Gastrocnemius medialis (tissue), 4 donors: Measurements from ENCODE around the gene CHKA. TPM values are rescaled to one million over a fixed set of nuclear protein-coding genes. Genes with fewer than 3 reads are reported as not detected.

Experiments
- ATAC-seq, 2 donors: fragments of 150-250 bp; one replicate each; pipeline ENCODE4 v1.9.1; 2016
- DNase-seq, 2 donors: peaks; one replicate each; pipeline ENCODE4 v3.0.0-alpha.2; 2019
- H3K27ac ChIP-seq, 4 donors: fragments of 200-600 bp; sonication (generic); 1 replicate in 1 of 4; 2 replicates in 3 of 4; pipeline ENCODE4 v1.5.1; 2016 to 2018; ENCODE audit warnings: mild to moderate bottlenecking in 2 of 4, moderate library complexity in 1 of 4
- H3K27me3 ChIP-seq, 3 donors: fragments of 200-600 bp; sonication (generic) in 2 of 3; 1 replicate in 1 of 3; 2 replicates in 2 of 3; pipeline versions ENCODE4 v1.5.1 to v1.6.0; 2016 to 2019; ENCODE audit warnings: mild to moderate bottlenecking in 1 of 3, moderate library complexity in 1 of 3
- H3K36me3 ChIP-seq, 2 donors: fragments of 200-600 bp; sonication (generic) in 1 of 2; one replicate each; pipeline ENCODE4 v1.5.1; 2017 to 2018
- H3K4me1 ChIP-seq, 2 donors: fragments of 200-600 bp; sonication (generic) in 1 of 2; one replicate each; pipeline ENCODE4 v1.5.1; 2016 to 2017; ENCODE audit warnings: mild to moderate bottlenecking in 2 of 2
- H3K4me3 ChIP-seq, 4 donors: fragments of 200-600 bp; sonication (generic) in 3 of 4; 1 replicate in 1 of 4; 2 replicates in 3 of 4; pipeline ENCODE4 v1.5.1; 2016 to 2019; ENCODE audit warnings: mild to moderate bottlenecking in 2 of 4
- H3K9me3 ChIP-seq, 3 donors: fragments of 200-600 bp; sonication (generic) in 2 of 3; 1 replicate in 1 of 3; 2 replicates in 2 of 3; pipeline ENCODE4 v1.5.1; 2016 to 2019
- POLR2A ChIP-seq, 2 donors: fragments of 450-650 bp; IDR thresholded peaks; one replicate each; pipeline ENCODE4 v1.6.1; 2017; ENCODE audit warnings: antibody characterized with exemption in 2 of 2, mild to moderate bottlenecking in 2 of 2, moderate library complexity in 2 of 2
- in situ Hi-C, 4 donors: fragments of 200-750 bp; cut with MboI; loops; one replicate each; pipeline versions ENCODE4 v1.15.0 to v1.8.0; 2017; ENCODE audit warnings: low sequenced_read_pairs in 4 of 4
- intact Hi-C: fragments of 100-400 bp; cut with DNase I; formaldehyde crosslinking; loops from one replicate; pipeline ENCODE4 v1.15.1; 2023; ENCODE audit warnings: low total_unique reads
- total RNA-seq, 4 donors: library from RNA; depleted of rRNA; stranded (reverse); fragments of >200 nt; gene quantifications; one replicate each; pipeline versions ENCODE4 v1.1.0 to v1.2.3, GENCODE V29; 2016
- TF ChIP-seq, protein P1 (sequence below), 5 experiments: fragments of 450-650 bp in 3 of 5; fragments of 200-600 bp in 2 of 5; sonication (generic) in 2 of 5; IDR thresholded peaks in 4 of 5; conservative IDR thresholded peaks in 1 of 5; 1 replicate in 4 of 5; 2 replicates in 1 of 5; pipeline ENCODE4 v1.5.1; 2016 to 2019; ENCODE audit warnings: antibody characterized with exemption in 5 of 5, mild to moderate bottlenecking in 3 of 5, moderate library complexity in 3 of 5

The CHKA gene
- total RNA-seq, 4 donors from 2014 or later, result 7.3 to 20.9 (median 12.3) TPM

DNA sequence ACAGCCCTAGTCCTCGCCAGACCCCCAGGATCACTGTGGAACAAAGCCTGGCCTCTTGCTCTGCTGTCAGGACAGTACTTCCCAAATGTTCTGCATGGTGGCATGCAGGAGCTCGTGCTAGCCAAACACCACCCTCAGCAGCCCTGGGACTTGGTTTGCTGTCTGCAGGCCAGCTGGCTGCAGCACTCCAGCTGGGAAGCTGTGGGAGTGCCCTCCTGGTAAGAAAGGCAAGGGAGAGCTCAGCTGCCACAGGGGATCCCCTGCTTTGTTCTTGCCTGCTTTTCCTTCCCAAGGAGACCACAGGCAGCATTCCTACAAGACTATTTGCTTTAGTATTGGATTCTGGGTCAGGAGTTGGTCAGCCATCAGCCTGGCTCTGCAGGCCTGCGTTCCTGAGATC, 54.4 kb downstream of the CHKA start:
- no peak overlapping the region for H3K27ac ChIP-seq
- in situ Hi-C loops, result no loop called here
- DNase-seq (no peak), ATAC-seq (no peak)
- peaks cover 0 to 79% of the 10 kb centered on the region in 2 donors for H3K36me3 ChIP-seq
- no peaks in the 10 kb centered on the region for H3K27me3 ChIP-seq
- intact Hi-C loops, result no loop called here
- TF ChIP-seq, protein P1, sequence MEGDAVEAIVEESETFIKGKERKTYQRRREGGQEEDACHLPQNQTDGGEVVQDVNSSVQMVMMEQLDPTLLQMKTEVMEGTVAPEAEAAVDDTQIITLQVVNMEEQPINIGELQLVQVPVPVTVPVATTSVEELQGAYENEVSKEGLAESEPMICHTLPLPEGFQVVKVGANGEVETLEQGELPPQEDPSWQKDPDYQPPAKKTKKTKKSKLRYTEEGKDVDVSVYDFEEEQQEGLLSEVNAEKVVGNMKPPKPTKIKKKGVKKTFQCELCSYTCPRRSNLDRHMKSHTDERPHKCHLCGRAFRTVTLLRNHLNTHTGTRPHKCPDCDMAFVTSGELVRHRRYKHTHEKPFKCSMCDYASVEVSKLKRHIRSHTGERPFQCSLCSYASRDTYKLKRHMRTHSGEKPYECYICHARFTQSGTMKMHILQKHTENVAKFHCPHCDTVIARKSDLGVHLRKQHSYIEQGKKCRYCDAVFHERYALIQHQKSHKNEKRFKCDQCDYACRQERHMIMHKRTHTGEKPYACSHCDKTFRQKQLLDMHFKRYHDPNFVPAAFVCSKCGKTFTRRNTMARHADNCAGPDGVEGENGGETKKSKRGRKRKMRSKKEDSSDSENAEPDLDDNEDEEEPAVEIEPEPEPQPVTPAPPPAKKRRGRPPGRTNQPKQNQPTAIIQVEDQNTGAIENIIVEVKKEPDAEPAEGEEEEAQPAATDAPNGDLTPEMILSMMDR (IDR thresholded peaks at IDR 0.05 in 4 of 5, conservative IDR thresholded peaks at IDR 0.05 in 1 of 5), result no peak
- TF ChIP-seq POLR2A (IDR thresholded peaks at IDR 0.05), result no peak
- H3K4me3 ChIP-seq, result no peak overlapping the region
- H3K9me3 ChIP-seq, result no peaks in the 10 kb centered on the region
- no peaks in the 10 kb centered on the region for H3K4me1 ChIP-seq

DNA sequence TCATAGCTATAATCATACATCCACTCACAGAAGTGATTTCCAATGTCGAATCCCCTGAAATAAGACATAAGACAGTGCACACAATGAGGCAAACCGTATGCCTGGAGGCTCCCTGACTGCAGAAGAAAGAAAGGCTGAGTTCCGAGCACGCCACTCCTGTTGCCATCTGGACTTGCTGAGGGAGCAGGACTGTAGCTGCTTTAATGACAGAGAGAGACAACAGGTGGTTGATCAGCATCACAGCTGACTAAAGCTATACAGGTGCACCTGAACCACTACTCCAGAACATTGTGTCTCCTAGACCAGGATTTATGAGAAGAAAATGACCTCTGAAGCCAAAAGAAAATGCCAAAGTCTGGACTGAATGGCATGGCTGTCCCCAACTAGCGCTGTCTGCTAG, 55.3 kb downstream of the CHKA start:
- Histone ChIP-seq H3K4me3 (no peak overlapping the region), H3K36me3 (peaks cover 0 to 81% of the 10 kb centered on the region in 2 donors), H3K27ac (no peak overlapping the region), H3K27me3 (no peaks in the 10 kb centered on the region), H3K4me1 (no peaks in the 10 kb centered on the region), H3K9me3 (no peaks in the 10 kb centered on the region)
- ATAC-seq (no peak), DNase-seq (no peak)
- TF ChIP-seq POLR2A (IDR thresholded peaks at IDR 0.05), result no peak
- TF ChIP-seq, protein P1 (IDR thresholded peaks at IDR 0.05 in 4 of 5, conservative IDR thresholded peaks at IDR 0.05 in 1 of 5), result no peak
- intact Hi-C loops (no loop called here), in situ Hi-C loops (no loop called here)

DNA sequence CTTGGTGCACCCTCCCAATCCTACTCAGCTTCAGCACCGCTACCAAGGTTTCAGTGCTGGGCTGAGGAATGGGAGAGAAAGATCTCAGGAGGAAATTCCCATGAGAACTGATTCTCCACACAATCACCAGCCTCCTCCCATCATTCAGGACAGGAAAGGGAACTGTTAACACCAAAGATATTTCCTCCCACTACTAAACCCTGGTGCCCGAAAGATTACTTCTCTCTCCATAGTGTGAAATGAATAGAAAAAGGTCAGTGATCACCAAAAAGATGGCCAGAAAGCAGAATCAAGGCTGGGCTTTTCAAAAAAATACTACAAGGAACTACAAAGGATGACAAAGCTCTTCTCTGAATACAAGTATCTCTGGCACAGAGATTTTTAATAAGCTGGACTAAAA, 56.3 kb downstream of the CHKA start:
- no peak for ATAC-seq
- Histone ChIP-seq H3K4me1 (no peaks in the 10 kb centered on the region), H3K27ac (no peak overlapping the region), H3K27me3 (no peaks in the 10 kb centered on the region), H3K36me3 (peaks cover 0 to 80% of the 10 kb centered on the region in 2 donors), H3K4me3 (no peak overlapping the region), H3K9me3 (no peaks in the 10 kb centered on the region)
- no peak for DNase-seq
- TF ChIP-seq, protein P1 (IDR thresholded peaks at IDR 0.05 in 4 of 5, conservative IDR thresholded peaks at IDR 0.05 in 1 of 5), result no peak
- no peak for TF ChIP-seq POLR2A (IDR thresholded peaks at IDR 0.05)
- intact Hi-C loops, result no loop called here
- in situ Hi-C loops, result no loop called here

DNA sequence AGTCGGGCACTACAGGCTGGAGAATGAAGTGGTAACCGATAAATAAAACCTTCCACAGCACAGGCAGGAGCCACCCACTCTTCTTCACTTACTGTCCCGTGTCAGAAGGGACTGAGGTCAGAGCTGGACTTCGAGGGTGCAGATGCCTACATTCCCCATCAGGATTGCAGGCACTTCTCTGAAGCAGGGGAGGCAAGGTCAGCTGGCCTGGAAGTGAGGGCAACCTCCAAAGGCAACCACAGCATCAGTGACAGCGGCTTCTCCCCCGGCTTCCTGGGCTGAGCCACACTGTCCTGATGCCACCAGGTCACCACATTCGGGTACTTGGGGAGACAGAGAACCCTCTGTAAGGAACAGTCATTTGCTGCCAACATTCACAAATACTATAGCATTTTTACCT, 59.7 kb downstream of the CHKA start:
- Histone ChIP-seq H3K9me3 (no peaks in the 10 kb centered on the region), H3K36me3 (peaks cover 0 to 56% of the 10 kb centered on the region in 2 donors), H3K27me3 (no peaks in the 10 kb centered on the region), H3K4me1 (no peaks in the 10 kb centered on the region), H3K4me3 (no peak overlapping the region), H3K27ac (no peak overlapping the region)
- DNase-seq (no peak), ATAC-seq (no peak)
- intact Hi-C loops (no loop called here), in situ Hi-C loops (no loop called here)
- no peak for TF ChIP-seq POLR2A (IDR thresholded peaks at IDR 0.05)
- TF ChIP-seq, protein P1 (IDR thresholded peaks at IDR 0.05 in 4 of 5, conservative IDR thresholded peaks at IDR 0.05 in 1 of 5), result no peak

DNA sequence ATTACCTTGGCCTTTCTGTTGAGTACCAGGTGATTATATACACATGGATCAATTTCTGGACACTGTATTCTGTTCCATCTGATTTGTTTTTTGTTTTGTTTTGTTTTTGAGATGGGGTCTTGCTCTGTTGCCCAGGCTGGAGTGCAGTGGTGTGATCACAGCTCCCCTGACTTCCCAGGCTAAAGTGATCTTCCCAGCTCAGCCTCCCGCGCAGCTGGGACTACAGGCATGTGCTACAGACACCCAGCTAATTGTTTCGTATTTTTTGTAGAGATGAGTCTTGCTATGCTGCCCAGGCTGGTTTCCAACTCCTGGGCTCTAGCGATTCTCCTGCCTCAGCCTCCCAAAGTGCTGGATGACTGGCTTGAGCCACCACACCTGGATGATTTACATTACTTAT, 63.4 kb downstream of the CHKA start:
- H3K36me3 ChIP-seq, result peaks cover 0 to 25% of the 10 kb centered on the region in 2 donors
- no peak for TF ChIP-seq POLR2A (IDR thresholded peaks at IDR 0.05)
- TF ChIP-seq, protein P1 (IDR thresholded peaks at IDR 0.05 in 4 of 5, conservative IDR thresholded peaks at IDR 0.05 in 1 of 5), result no peak

More for the DNA sequence above, 63.4 kb downstream of the CHKA start:
- Histone ChIP-seq H3K4me1 (no peaks in the 10 kb centered on the region), H3K27ac (no peak overlapping the region), H3K9me3 (no peaks in the 10 kb centered on the region), H3K4me3 (no peak overlapping the region), H3K27me3 (no peaks in the 10 kb centered on the region)
- DNase-seq (no peak), ATAC-seq (no peak)
- in situ Hi-C loops (no loop called here), intact Hi-C loops (no loop called here)
